Measurements from ENCODE around the gene TMEM236. TPM values are rescaled to one million over a fixed set of nuclear protein-coding genes. Genes with fewer than 3 reads are reported as not detected.
"Not testable (repeated sequence)": the region's sequence is repeated elsewhere in the genome, so short reads cannot be mapped to it uniquely, and the experiment has no call there.

The TMEM236 gene
- total and polyA plus RNA-seq, 8 donors = 0.21 to 2.8 (median 0.50) TPM

DNA sequence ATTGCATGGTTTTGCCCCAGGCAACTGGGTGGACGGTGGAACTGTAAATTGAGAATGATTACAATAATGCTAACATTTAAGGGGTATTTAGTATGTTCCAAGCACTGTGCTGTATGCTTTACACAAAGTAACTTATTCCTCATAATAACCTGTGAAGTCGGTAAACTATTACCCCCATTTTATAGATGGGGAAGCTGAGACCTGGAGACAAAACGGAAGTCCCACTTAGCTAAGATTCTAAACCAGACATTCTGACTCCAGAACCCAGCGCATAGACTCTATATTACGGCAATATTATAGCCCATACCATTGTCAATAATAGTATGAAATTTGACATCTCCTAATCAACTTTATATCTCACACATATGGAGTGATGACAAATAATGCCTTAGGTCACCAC is 39.9 kb upstream of the TMEM236 start:
- Histone ChIP-seq H3K27ac (no peak overlapping the region), H3K36me3 (peaks cover 0 to 93% of the 10 kb centered on the region in 2 donors), H3K27me3 (no peaks in the 10 kb centered on the region), H3K4me3 (no peak overlapping the region), H3K4me1 (no peaks in the 10 kb centered on the region), H3K9me3 (no peaks in the 10 kb centered on the region)
- intact Hi-C loops (cut with DNase I) = no loop called here
- ATAC-seq (no peak), DNase-seq (no peak)
- TF ChIP-seq, protein P1, sequence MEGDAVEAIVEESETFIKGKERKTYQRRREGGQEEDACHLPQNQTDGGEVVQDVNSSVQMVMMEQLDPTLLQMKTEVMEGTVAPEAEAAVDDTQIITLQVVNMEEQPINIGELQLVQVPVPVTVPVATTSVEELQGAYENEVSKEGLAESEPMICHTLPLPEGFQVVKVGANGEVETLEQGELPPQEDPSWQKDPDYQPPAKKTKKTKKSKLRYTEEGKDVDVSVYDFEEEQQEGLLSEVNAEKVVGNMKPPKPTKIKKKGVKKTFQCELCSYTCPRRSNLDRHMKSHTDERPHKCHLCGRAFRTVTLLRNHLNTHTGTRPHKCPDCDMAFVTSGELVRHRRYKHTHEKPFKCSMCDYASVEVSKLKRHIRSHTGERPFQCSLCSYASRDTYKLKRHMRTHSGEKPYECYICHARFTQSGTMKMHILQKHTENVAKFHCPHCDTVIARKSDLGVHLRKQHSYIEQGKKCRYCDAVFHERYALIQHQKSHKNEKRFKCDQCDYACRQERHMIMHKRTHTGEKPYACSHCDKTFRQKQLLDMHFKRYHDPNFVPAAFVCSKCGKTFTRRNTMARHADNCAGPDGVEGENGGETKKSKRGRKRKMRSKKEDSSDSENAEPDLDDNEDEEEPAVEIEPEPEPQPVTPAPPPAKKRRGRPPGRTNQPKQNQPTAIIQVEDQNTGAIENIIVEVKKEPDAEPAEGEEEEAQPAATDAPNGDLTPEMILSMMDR (IDR thresholded peaks at IDR 0.05) = no peak

DNA sequence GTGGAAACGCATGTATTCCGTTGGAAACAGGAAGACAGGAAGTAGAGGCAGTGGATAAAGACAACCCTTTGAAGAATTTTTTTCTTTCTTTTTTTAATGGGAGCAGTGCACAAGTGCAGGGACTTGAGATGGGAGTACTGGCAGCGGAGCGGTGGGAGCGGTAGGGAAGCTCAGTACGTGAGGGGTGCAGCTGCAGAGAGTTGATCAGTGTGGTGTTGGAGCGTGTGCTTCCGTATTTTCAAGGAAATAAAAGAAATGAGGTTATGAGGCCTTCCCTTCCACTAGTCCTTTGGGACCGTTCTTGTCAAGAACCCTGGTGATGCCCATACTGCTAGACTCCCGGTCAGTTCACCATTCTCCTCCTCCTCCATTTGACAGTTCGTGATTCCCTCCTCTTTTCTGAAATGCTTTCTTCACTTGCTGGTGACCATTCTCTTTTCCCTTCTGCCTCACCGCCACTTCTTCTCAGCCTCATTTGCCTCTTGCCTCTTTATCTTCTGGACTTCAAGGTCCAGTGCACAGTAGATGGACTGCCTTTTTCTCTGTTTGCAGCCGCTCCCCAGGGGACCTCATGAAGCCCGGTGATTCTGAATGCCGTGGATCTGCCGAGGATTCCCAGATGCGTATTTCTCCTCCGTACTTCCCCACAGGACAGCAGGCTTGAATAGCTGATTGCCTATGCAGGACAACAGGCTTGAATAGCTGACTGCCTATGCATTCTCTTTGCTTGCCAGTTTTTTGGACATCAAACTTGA is 39.1 kb upstream of the TMEM236 start:
- DNase-seq = no peak
- Histone ChIP-seq H3K4me3 (no peak overlapping the region), H3K27me3 (no peaks in the 10 kb centered on the region), H3K9me3 (no peaks in the 10 kb centered on the region), H3K27ac (no peak overlapping the region), H3K4me1 (no peaks in the 10 kb centered on the region), H3K36me3 (peaks cover 0 to 93% of the 10 kb centered on the region in 2 donors)
- intact Hi-C loops (cut with DNase I) = no loop called here
- TF ChIP-seq, protein P1 (IDR thresholded peaks at IDR 0.05) = no peak
- no peak for ATAC-seq

DNA sequence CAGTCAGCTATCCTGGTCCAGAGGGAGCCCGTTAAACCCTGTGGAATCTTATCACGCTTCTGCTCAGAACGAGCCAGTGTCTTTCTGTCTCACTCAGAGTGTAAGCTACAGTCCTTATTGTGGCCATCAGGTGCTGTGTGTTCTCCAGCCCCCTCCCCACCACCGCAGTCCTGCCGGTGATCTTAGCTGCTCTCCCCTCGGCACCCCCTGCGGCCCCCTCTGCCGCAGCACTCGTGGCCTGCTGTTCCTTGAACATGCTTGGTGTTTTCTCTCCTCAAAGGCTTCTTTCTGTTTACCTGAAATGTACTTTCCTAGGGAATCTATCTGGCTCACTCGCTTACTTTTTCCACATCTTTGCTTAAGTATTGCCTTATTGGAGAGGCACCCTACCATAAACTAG is 38.2 kb upstream of the TMEM236 start:
- H3K4me1 ChIP-seq = no peaks in the 10 kb centered on the region
- ATAC-seq = no peak
- no peak overlapping the region for H3K4me3 ChIP-seq
- no peak overlapping the region for H3K27ac ChIP-seq
- H3K9me3 ChIP-seq = no peaks in the 10 kb centered on the region
- TF ChIP-seq, protein P1 (IDR thresholded peaks at IDR 0.05) = no peak
- no peaks in the 10 kb centered on the region for H3K27me3 ChIP-seq
- DNase-seq = peak in 1 of 4 donors; percentile 57
- H3K36me3 ChIP-seq = peaks cover 0 to 84% of the 10 kb centered on the region in 2 donors
- intact Hi-C loops (cut with DNase I) = no loop called here

DNA sequence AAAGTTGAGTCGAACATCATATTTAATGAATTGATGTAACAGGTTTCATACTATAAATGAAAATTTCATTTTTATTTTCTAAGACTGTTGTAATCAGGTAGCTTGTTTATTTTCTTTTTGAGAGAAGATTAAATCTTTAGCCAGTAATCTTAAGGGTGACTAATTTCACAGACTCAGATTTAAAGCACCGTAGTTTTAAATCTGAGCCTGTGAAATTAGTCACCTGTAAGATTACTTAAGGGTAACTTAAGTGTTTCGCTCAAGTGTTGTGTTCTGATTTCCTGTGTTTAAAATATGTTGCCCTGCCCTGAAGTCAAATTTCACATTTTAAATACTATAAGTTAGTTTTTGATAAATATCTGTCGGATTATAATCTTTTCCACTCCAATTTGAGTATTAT is 35.8 kb upstream of the TMEM236 start:
- peak; percentile 77 for ATAC-seq

DNA sequence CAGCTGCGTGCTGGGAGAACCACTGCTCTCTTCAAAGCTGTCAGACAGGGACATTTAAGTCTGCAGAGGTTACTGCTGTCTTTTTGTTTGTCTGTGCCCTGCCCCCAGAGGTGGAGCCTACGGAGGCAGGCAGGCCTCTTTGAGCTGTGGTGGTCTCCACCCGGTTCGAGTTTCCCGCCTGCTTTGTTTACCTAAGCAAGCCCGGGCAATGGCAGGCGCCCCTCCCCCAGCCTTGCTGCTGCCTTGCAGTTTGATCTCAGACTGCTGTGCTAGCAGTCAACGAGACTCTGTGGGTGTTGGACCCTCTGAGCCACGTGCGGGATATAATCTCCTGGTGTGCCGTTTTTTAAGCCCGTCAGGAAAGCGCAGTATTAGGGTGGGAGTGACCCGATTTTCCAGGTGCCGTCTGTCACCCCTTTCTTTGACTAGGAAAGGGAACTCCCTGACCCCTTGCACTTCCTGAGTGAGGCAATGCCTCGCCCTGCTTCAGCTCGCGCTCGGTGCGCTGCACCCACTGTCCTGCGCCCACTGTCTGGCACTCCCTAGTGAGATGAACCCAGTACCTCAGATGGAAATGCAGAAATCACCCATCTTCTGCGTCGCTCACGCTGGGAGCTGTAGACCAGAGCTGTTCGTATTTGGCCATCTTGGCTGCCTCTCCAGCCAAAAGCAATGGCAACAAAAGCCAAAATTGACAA is 29.5 kb upstream of the TMEM236 start:
- H3K4me3 ChIP-seq; H3K27me3 ChIP-seq; intact Hi-C loops (cut with DNase I); H3K4me1 ChIP-seq; DNase-seq; ATAC-seq; H3K27ac ChIP-seq; H3K9me3 ChIP-seq: not testable (repeated sequence)
- peaks cover 0 to 18% of the 10 kb centered on the region in 2 donors for H3K36me3 ChIP-seq

More for the DNA sequence above, 35.8 kb upstream of the TMEM236 start:
- TF ChIP-seq, protein P1 (IDR thresholded peaks at IDR 0.05) = no peak
- Histone ChIP-seq H3K4me3 (no peak overlapping the region), H3K36me3 (peaks cover 0 to 60% of the 10 kb centered on the region in 2 donors), H3K27me3 (no peaks in the 10 kb centered on the region), H3K27ac (peak overlapping the region in 1 of 2 donors; percentile 13), H3K9me3 (no peaks in the 10 kb centered on the region), H3K4me1 (no peaks in the 10 kb centered on the region)
- intact Hi-C loops (cut with DNase I) = no loop called here
- no peak for DNase-seq

All from left lung (tissue), 10 donors.